ENCODE measurements around the gene TXK.

Gene TXK

GRCh38 chr4:48137846-48138245 lies 3.8 kb upstream of the TXK start:
- no peak for DNase-seq (ENCODE audit: low read depth)

GRCh38 chr4:48133669-48134068 lies 381 bp downstream of the TXK start:
- DNase-seq (ENCODE audit: low read depth): no peak

DNA sequence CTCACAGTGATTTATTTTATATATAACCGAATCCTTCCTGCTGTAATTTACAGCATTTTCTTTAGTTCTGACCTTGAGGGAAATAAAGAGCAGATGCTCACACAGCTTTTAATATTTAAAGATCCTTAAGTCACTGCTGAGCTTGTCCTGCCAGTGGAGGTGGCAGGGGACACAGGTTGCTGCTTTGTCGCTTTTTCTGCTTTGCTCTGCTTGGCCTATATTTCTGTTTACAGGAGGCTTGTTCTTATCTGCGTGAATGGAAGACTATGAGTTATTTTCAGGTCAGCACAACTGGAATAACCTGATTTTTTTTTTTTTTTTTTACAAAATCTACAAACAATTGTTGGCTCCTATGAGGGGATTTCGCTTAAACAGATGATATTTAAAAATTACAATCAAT lies 2.3 kb downstream of the TXK start:
- no peak for DNase-seq (ENCODE audit: low read depth)

GRCh38 chr4:48130100-48130499 lies 4.0 kb downstream of the TXK start:
- DNase-seq (ENCODE audit: low read depth): no peak

DNA sequence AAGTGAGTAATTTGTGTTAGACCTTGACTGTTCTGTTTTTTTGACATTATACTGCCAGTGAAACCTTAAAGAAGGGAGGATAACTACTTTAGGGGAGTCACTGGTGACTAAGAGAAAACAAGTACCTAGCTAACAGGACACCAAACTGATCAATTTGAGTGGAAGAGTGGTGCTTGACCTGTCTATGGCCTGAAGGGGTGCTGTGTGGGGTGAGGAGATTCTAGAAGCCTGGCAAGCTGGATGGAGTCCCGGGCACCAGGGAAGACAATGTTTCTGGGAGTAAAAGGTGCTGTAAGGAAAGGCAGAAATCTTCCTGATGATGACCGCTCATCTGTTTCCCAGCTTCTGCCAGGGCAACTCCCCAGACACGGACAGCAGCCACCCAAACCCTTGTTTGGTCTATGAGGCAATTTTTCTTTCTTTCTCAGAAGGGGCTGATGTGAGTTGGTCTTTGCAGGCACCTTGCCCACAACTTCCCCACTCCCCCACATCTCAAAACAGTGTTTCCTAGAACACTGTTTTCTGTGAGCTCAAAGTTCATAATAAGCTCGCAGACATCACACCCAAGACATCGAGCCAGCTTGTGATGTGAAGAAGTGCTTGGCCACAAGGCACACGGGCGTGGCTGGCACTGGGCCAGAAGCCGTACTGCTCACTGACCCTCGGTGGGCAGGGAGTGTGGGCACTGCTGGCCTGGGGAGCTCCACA lies 4.6 kb downstream of the TXK start:
- DNase-seq (ENCODE audit: low read depth): no peak

DNA sequence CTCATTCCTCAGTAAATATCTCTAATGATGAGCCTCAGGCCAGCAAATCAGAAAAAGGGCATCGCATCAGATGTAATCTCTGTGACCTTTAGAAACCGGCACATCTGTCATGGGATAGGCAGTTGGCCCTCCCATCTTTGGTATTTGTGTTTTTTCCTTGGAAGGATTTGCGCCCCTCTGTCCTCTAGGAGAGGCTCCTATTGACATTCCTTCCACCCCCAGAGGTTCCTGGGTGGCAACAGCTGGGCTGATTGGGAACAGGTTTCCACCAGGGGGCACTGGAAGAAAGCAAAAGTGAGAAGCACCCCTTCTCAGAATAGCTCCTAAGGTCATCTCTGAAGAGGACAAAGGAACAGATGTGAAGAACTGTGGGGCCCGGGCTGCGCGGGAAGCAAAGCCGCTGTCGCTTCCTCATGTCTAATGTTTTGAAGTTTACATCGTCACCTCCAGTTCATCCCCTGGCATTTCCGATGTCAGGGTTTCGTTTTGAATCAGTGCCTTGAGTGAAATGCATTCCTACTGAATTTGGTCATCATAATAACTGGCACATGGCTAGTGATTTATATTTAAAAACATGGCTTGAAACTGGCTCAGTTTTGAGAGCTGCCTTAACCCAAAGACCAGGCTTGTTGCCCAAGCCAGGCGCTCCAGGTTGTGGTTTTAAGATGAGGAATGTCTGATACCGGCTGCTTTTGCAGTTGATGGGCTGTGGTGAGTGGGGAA lies 6.2 kb downstream of the TXK start:
- DNase-seq (ENCODE audit: low read depth): peak; percentile 88

GRCh38 chr4:48127231-48127630 lies 6.8 kb downstream of the TXK start:
- no peak for DNase-seq (ENCODE audit: low read depth)

DNA sequence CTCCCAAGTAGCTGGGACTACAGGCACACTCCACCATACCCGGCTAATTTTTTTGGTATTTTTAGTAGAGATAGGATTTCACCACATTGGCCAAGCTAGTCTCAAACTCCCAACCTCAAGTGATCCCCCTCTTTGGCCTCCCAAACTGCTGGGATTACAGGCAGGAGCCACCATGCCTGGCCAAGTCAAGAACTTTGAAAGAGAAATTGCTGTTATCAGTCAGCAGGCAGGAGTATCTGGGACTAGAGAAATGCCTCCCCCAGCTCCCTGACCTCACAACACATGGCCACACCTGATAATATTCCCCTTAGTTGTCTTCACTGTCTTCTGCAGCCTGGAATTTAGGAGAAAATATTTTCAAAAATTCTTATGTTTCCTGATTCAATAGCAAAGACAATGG lies 7.4 kb downstream of the TXK start:
- DNase-seq (ENCODE audit: low read depth): no peak

DNA sequence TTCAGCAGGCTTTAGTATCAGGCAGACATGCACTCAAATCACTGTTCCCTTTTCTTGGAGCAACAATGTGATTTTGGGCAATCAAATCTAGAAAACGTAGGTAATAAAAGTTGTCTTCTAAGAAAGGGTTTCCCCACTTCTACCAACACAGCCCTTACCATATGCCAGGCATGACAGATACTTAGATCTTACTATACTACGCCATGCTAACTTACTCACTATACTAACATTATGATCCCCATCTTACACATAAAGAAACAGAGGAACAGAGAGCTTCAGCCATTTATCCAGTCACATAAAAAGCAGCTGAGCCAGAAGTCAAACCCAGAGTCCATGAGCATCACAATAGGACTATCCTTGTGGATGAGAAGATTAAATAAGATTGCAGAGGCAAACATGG lies 9.2 kb downstream of the TXK start:
- DNase-seq (ENCODE audit: low read depth): no peak

- no peak for DNase-seq (ENCODE audit: low read depth)
These were observed 11.3 kb downstream of the TXK start for GRCh38 chr4:48122756-48123155.

GRCh38 chr4:48121180-48121579 lies 12.9 kb downstream of the TXK start:
- DNase-seq (ENCODE audit: low read depth): no peak

DNA sequence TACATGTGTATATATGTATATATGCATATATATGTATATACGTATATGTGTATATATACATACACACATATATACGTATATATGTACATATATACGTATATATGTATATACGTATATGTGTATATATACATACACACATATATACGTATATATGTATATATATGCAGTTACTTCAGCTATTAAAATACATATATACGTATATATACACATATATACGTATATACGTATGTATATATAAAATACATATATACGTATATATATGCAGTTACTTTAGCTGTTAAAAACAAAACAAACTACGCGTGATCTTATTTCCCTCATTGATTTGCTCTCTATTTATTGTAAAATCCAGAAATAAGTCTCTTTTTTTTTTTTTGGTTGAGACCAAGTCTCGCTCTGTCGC lies 13.9 kb downstream of the TXK start:
- no peak for DNase-seq (ENCODE audit: low read depth)

- no peak for DNase-seq (ENCODE audit: low read depth)
These were observed 14.4 kb downstream of the TXK start for GRCh38 chr4:48119646-48120045.

DNA sequence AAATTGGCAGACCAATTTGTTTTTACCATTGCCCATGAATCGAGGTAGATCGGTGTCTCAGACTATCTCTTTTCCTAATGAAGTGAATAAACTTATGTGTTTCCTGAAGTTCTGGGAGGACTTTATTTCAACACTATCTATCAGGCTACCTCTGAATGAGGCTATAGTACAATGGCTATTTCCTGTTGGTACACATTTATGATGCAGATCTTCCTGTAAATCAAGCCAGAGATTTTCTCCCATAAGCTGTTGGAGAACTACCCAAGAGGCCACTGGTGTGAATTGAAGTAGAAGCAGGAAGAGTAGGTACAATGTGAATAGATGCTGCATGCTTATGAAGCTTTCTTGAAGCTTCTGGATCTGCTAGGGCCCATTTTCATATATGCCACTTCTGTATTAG lies 16.0 kb downstream of the TXK start:
- no peak for DNase-seq (ENCODE audit: low read depth)

DNA sequence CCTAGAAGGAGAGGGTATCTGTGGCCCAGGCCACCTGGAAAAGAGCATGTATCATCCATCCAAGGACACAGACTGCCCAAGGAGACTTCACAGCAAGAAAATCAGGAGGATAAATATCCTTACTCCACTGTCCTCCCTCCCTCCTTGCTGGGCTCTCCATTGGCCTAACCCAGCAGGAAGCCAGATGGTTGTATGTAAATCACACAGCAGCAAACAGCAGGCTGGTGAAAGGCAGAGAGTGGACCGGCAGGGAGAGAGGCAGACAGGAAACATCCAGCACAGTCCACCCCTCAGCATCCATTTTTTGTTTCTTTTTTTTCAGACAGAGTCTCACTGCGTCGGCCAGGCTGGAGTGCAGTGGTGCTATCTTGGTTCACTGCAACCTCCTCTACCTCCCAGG lies 17.5 kb downstream of the TXK start:
- DNase-seq (ENCODE audit: low read depth): no peak

DNA sequence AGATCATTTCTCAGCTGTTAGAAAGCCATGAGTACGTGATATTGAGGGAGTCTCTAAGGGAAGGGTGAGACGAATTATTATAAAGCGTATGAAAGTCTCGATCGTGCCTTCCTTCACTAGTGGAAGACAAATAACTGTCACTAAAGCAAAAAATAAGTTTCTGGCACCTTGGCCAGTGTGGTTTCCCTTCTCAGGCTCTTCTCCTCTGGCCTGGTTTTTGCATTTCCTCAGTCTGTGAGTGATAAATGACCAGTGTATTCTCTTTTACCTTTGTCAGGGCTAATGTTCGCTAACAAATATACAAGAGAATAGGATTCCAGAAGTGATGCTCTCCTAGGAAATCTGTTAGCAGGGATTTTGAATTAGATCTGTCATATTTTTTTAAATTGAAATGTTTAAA lies 19.6 kb downstream of the TXK start:
- DNase-seq (ENCODE audit: low read depth): no peak

DNA sequence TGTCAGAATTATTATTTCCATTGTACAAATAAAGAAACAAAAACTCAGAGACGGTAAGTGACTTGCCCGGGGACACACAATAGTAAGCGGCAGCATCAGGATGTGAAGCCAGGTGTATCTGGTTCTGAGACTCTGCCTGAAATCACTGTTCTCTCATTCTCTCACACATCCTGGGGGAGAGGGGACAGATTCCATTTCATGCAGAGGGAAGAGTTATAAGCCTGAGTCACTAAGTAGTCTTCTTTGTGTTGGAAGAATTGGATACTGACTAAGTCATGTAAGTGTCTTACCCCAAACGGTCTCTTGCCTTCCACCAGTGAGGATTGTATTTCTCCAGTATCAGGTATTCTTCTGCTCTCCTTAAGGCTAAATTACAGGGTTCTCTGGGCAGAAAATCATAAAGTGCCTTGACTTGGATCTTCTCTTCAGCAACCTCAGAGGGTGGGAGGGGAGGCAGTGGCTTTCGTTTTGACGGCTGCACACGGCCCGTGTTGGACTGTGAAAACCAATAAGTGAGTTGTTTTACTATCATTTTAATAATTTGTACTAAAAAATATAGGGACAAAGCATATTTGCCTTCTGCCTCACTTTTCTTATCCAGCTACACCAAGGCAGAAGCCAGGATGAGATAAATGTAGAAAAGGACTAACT lies 21.9 kb downstream of the TXK start:
- DNase-seq (ENCODE audit: low read depth): no peak

DNA sequence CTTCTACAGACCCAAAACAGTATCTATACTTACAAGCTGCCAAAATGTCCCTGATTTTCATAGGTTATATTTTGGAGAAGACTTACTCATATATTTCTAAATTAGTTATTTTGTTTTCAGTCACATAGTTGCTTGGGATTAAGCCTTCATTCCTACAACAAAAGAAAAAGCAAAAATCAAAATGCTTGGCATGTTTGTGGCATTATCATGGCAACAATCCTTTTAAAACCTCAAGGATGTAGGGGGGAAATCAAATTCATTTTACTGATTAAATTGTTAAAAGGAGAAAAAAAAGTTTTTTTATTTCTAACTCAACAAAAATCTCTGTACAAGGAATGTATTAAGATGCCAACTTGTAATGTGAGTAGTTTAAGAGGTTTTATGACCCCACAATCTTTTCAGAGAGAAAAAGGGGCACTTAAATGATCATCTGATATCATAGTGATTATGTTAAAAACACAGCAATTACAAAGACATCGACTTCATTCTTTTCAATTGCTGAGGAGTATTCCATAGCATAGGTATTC lies 23.5 kb downstream of the TXK start:
- no peak for DNase-seq (ENCODE audit: low read depth)

DNA sequence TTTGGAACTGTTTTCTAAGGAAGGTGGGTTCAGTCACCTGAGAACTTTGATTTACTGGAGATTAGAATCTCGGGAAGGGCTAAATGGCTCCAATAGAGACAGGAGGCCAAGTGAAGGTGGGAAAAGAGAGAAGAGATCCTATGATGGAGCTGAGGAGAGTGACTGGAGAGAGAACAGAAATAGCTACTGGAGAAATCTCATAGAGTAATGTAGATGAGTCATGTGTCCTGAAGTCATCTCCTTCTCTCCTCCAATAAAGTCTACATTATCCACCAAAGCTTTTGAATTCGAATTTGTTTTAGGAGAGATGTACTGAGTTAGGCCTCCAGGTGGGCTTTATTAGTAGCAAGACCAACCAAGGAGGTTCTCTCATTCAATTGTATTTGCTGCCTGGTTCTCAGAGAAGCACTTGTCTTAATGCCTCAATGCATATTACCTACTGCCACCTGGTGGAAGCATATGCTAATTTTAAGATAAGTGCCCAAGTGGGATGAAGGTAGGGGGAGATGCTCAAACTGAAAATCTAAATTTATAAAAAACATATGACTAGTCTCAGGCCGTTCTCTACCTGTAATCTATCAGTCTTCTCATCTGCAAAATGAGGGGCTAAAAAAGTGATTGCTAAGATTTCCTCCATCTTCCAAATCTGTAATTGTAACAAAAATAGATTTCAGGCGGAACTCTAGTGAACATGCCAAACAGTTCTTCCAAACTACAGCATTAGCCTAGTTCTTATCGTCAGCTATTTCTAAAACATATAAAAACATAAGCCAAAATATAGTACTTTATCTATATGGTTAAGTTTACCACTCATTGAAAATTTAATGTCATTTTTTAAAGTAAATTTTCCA lies 24.4 kb downstream of the TXK start:
- no peak for DNase-seq (ENCODE audit: low read depth)

DNA sequence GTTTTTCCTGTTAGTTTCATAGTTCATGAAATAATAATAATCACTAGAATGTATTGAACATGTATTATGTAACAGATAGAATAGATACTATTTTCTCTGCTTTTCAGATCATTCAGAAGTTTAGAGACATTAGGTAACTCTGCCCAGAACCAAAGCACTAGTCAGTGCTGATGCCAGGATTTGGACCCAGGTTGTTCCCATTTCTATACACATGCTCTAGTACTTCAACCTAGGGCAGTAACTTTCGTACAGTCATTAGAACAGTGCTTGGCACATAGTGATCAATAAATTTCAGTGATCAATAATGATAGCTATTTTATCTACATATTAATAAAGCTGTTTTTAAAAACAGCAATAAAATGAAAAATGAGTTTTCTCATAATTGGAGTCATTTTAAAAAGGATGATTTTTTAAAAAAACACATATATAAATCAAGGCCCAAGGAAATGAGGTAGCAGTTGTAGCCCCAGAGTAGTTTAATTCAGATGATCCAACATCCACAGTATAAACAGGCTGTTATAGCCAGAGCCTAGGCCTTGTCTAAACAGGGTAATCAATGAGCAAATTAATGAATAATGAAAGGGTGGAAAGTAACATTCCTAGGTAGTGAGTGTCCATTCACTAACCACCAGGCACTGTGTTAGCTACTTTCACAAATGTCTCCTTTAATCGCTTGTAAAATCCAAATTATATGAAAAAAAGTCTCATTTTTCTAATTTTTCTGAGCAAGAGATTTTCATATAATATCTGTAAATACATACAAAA lies 25.6 kb downstream of the TXK start:
- DNase-seq (ENCODE audit: low read depth): no peak

DNA sequence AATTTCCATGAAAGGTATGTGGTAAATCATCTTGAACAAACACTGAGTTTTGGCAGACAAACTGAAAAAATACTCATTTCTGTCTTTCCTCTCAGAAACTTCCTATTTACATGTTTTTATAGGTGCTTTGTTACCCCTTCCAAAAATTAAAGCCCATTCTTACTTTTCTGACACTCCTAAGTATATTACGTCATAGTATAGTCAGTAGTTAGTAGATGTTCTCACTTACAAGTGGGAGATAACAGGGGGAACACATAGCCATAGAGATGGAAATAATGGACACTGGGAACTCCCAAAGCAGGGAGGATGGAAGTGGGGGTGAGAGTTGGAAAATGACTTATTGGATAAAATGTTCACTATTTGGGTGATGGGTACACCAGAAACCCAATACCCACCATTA lies 28.8 kb downstream of the TXK start:
- no peak for DNase-seq (ENCODE audit: low read depth)

All from non-pigmented ciliary epithelial cell (primary cell).